Femur (tissue), 1 donor: Measurements from ENCODE around the gene MSMB.
"Not testable (repeated sequence)": the region's sequence is repeated elsewhere in the genome, so short reads cannot be mapped to it uniquely, and the experiment has no call there.

Experiments
- DNase-seq: peaks from one replicate; pipeline ENCODE4 v3.0.0-alpha.2; 2017

Gene MSMB, protein sequence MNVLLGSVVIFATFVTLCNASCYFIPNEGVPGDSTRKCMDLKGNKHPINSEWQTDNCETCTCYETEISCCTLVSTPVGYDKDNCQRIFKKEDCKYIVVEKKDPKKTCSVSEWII

DNA sequence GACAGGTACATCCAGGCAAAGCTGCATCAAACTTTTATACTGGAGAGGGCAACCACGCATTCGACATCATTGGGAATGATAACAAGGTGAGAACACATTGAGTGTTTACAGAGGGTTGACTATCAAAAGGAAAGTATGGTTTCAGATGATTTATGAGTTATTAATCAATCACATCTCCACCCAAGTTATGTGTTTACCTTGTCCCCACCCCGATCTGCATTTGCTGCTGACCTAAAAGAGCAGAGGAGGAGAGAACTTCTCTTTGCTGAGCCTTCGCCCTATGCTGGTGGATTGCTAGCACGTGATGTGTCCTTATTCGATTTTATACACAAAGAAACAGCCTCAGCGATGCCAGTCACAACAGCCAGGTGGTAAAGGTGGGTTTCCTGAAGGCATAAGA, at the start of gene MSMB:
Gene MSMB, minus strand, starts transcription at position 9 of the 400 bp plus-strand sequence. CDS start 32 bp downstream, outside the sequence.
- no peak for DNase-seq

DNA sequence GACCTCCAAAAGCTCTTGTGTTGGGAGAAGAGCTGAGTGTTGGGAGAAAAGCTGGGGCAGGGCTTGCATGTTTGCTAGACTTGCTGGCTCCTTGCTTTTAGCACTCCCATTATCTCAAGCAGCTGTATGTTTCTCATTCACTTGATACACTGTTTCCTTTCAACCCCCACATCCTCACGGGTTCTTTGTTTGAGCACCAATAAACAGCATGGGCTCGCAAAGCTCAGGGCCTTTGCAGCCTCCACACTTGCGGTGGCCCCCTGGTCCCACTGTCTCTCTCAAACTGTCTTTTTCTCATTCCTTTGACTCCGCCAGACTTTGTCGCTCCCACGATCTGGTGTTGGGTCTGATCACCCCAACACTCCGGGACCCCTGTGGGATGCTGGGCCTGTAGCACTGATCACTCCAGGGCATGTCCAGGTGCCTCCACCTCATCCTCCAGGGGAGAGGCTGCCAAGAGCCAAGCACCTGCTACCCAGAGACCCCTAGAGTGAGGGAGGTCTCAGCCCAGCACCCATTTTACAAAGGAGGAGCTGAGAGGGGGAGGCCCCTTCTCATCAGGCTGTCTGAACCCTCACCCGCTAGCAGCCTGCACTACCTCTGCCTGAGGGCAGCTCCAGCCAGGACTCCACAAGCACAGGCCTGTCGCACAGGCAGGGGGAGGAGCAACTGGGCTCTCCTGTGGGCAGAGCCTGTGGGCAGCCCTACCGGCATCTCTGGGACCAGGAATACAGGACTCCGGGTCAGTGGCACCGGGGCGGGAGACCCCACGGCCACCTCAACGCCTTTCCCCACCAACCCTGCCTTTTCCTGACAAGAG, 49.1 kb upstream of the MSMB start:
- no peak for DNase-seq

DNA sequence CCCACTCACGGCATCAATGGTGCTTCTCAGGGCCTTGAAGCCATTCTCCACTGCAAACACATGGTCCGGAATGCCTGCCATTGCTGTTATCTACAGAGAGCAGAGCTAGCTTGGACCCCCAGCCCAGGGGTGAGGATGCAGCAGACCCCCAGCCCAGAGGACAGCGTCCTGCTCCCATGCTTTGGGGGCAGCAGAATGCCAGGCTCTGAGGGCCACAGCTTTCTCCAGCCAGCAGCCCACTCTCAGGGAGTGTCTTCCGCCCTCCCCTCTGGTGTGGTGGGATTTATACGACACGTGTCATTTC, 48.1 kb upstream of the MSMB start:
- no peak for DNase-seq

DNA sequence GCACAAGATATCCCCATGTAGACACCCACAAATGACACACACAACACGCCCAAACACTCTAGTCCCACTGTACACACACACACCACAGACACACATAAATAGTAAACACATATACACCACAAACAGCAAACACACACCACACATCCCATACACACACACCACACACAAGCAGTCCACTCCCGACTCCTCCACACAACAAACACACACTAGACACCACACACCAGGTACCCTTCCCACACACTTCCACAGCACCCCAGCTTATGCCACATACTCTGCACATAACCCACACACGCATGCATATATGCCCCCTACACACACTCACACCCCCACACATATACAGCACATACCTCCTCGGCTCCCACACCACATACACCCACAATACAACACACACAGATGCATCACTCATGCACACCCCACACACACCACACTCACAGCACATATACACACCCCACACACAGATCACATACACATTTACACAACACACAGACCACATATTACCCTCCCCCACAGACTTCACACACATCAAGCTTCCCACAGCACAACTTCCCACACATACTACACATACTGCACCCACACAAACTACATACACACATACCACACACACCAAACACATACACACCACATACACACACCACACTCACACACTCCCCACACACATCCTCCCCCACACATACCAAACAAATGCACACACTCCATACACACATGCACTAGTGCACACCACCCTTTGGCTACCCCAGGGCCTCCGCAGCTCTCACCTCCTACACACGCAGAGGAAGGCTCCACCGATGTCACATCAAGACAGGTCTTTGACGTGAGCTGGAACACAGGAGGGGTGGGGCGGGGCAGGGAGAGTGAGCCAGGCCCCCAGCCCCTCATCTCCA, 47.5 kb upstream of the MSMB start:
- not testable (repeated sequence) for DNase-seq

DNA sequence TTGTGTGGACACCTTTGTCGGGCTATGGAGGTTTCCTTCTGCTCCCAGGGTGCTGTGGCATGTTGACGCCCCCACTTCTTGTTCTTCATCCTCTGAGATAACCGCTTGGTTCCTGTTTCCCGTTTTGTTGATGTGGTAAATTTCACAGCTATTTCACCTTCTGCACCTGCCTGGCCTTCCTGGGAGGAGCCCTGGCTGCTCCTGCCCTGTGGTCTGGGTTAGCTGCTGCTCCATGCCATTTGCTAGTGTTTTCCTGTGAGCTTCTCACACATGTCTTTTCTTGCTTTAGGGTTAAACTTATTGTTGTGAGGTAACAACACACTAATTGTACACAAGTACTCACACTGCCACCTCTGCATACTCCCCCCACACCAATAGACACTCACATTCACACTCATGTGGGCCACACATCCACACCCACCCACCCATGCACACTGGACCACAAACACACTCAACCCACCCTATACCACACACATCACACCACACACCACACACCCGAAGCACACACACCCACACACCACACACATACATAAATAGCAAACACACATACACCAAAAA, 46.5 kb upstream of the MSMB start:
- no peak for DNase-seq

DNA sequence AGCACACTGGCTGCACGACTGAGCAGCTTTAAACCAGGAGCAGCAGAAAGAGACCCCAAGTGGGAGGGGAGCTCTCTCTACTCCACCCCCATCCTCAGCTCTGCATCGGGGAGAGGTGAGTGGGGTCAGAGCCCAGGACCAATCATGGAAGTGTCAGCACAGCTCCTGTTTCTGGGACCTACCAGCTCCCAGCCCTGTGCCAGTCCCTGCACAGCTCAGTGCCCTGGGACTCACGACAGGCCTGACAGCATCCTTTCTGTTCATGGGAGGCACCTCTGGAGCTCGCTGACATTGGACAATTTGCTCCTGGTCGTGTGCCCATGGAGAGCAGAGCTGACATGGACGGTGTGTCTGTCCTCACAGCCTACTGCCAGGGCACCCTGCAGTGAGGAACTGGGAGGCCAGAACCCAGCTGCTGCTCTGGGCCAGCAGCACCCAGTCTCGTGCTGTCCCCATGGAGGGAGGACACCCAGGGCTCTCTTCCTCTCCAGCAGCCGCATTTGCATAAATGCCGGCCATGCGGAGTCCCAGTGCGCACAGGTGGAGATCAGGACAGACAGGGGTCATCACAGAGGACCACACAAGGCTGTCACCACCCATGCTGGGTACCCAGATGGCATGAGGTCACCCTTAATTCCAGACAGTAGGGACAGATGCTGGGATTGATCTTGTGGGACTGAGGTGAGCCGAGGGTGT, 45.9 kb upstream of the MSMB start:
- no peak for DNase-seq

DNA sequence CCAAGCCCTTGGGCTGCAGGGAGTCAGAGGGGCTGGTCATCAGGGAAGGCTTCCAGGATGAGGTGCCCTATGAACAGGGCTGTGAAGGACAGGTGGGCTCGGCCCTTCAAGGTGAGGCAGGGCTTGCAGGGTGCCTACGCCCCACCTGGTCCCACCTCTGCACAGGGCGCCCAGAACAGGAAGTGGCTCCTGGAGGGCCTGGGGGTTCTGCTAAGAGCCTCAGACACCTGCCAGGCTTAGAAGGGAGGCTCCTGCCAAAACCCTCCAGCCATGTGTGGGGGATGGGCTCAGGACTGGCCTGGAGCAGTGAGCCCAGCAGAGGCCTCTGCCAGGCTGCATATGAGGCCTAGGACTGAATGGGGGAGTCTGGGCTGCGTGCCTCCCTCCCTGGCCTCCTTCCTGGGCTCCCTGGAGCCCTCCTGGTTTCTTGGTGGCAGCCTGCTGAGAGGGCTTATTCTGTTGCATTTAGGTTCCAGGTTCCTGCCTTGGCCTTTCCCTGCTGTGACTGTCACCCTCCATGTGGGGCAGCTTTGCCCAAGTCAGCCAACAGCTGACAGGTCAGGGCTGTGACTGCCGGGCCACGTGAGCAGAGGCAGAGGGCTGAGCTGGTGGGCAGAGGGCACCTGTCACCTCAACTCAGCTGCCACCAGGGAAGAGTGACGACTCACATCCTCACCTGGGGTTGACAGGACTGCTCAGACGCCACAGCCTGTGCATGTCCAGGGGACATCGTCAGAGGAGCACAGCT, 45.2 kb upstream of the MSMB start:
- DNase-seq: no peak

DNA sequence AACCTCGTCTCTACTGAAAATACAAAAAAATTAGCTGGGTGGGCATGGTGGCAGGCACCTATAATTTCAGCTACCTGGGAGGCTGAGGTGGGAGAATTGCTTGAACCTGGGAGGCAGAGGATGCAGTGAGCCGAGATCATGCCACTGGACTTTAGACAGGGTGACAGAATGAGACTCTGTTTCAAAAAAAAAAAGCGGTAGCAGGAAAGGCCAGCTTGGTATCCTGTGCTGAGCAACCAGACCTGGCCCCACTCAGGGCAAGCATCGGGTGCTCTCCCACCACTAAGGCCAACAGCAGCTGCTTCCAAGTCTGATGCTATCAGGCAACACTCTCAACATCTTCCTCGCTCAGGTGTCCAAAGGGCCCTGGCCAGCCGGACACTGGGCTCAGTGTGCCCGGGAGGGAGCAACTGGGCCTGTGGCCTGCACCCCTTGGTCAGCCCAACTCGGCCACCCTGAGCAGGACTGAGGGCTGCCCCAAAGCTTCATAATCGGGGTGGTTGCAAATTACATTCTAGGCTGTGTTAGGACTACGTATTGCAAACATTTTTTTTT, 44.3 kb upstream of the MSMB start:
- DNase-seq: no peak

DNA sequence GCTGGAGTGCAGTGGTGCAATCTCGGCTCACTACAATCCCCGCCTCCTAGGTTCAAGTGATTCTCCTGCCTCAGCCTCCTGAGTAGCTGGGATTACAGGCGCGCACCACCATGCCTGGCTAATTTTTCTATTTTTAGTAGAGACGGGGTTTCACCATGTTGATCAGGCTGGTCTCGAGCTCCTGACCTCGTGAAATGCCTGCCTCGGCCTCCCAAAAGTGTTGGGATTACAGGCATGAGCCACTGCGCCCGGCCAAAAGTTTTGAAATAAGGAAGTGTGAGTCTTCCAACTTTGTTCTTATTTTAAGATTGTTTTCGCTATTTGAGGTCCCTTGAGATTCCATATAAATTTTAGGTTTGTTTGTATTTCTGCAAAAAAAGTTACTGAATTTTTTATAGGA, 41.3 kb upstream of the MSMB start:
- DNase-seq: not testable (repeated sequence)

DNA sequence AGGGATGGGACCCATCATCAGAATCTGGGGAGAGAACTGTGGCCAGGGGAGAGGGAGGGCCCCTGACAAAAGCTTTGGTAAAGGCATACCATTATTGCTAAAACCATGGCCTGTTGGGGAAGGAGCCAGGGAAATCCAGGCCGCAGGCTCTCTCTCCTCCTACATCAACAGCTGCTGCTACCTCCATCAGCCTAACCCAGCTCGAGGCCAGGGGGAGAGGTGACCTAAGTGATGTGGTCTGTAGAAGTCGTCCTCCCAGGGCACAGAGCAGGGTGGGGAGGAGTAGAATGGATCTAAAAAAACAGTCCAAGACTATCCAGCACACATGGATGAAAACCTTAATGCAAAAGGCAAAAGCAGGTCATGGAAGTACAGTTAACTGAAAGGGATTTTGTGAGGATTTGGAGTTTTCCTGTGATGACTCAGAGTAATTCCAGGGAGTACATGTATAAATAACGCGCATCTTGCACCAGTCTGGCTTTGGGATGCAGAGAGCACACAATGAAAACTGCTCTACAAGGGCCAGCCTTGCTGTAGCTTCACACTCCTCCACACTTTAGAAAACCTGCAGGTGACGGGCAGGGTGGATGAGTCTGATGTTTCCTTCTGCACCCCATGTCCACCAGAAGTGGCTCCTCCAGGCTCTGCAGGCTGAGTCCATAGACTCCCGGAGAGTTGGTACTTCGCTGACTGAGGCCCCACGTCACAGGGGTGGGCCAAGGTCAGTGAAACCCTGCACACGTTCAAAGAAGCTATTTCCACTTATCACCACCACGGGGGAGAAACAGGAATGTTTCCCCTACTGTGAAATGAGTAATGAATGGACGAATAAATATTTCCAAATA, 38.5 kb upstream of the MSMB start:
- DNase-seq: no peak

DNA sequence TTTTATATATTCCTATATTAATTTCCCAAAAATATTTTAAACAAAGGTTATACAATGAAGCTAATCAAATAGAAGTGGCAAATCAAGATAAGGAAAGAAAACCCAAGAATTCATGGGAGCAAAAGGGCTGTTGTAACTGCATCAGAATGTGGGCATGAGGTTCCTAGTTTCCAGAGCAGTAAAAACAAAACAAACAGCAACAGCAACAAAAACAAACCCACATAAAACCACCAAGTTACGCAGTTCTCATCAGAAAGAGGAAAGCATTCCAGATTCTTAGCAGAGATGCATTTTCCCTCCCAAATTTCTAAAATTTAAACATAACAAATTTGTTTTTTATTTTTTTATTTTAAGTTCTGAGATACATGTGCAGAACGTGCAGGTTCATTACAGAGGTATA, 34.8 kb upstream of the MSMB start:
- DNase-seq: no peak

DNA sequence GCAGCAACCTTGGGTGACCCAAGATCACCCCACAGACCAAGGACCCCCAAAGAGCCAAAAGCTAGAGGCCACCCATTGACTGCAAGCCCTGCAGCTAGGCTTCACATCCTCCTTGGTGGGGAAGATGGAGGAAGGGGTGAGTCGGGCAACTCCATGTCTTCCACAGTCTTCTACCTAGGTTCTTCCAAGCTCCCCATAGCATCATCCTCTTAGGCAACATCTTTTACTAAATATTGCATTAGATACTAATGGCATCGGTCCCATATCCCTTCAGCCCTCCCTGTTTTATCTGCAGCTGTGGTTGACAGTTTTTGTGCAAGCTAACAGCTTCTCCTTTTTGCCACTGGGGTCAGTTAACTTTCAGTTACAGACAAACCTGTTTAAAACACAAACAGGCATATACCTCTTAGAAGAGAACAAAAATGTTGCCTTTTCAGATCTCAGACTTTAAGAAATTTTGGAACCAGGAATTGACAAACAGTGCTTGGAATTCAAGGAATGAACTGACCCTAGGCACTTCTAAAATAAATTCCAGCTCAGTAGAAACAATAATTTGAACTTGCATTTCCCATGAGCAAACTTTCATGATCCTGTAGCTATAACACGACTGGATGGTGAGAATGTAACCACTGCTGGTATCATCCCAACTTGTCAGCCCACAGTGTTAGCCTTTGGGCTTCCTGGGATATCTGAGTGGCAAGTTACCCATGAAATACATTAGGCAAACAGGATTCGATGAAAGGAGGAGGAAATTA, 33.9 kb upstream of the MSMB start:
- DNase-seq: no peak

DNA sequence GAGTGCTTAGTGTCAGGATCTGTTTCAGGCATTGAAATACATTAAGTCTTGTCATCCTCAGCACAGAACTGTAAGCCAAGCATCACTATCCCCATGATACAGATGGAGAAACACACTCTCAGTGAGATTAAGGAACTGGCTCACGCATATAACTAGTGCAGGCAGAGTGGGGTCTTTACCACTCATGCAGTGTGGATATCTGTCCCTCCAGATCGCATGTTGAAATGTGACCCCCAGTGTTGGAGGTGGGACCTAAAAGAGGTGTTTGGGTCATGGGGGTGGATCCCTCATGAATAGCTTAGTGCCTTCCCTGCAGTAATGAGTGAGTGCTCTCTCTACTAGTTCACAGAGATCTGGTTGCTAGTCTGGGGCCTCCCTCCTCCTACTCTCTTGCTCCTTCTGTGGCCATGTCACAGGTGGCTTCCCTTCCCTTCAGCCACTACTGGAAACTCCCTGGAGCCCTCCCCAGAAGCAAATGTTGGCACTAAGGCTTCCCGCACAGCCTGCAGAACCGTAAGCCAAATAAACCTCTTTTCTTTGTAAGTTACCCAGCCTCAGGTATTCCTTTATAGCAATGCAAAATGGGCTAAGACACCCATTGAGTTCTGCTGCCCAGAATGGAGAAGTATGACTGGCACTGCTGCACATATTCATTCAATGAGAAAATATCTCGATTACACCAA, 31.8 kb upstream of the MSMB start:
- DNase-seq: no peak

DNA sequence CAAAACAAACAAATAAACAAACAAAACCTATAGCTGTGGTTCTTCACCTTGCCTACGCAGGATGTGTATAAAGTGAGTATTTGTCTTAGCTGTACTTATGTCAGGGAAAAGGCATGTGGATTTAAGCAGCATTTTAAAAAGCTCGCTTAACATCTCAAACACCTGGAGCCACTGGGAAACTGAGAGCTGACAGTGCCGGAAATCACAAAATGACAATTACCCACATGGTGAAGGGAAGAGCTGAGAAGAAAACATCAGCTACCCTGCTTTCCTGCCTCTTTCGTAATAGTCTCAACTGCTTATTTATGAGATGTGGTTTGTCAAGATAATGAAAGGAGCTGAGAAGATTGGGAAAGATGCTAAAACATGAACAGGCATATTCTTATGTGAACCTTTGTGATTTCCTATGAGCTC, 31.1 kb upstream of the MSMB start:
- DNase-seq: no peak

DNA sequence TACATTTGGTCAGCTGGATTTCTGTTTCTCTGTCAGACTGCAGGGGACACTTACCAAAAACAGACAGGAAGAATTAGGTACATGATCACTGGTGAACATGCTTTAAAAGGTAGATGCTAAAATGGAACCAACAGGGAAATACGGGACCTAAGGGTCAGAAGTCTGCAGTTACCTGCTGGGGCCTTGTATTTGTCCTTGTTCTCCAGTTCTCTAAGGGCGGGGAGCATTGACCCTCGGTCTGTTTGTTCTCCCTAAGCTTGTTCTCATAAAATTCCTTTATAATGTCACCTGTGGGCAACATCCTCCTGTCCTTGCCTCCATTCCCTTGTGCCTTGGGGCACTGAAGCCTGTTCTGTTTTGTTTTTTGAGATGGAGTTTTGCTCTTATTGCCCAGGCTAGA, 29.8 kb upstream of the MSMB start:
- DNase-seq: no peak

DNA sequence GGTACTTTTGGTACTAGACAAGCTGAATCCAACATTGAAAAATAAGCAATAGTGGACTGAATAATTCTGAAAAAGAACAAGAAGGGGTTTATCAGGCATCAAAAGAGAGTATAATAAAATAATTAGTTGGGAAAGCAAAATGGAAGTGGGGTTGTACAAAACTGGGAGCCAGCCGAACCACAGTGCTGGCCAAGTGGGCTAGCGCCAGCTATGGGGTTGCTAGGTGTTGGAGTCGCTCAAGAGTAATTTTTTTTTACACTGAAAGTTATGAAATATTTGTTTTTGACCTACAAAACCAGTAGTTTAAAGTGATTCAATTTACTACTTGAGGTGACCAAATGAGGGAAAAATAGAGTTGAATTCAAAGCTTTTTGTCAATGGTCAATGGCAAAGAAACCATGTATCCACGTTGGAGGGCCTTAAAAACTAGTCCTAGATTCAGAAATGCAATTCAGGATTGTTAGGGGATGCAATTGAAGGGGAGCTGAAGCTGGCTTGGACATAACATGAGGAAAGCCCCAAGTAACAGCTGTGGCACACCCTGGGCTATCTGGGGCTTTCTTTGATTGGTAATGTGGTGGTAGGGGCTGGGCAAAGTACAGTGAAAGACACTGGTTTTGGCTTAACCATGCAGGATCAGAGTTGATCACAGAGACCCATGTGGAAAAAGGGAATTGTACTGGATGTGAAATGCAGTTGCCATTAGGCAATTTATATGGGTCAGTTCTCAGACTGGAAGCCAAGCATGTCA, 28.3 kb upstream of the MSMB start:
- no peak for DNase-seq

DNA sequence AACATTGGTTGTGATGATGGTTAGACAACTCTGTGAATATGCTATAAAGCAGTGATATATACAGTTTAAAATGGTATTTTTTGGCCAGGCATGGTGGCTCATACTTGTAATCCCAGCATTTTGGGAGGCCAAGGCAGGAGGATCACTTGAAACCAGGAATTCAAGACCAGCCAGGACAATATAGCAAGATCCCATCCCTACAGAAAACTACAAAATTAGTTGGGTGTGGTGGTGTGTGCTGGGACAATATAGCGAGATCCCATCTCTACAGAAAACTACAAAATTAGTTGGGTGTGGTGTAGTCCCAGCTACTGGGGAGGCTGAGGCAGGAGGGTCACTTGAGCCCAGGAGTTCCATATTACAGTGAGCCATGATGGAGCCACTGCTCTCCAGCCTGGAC, 27.5 kb upstream of the MSMB start:
- DNase-seq: no peak

DNA sequence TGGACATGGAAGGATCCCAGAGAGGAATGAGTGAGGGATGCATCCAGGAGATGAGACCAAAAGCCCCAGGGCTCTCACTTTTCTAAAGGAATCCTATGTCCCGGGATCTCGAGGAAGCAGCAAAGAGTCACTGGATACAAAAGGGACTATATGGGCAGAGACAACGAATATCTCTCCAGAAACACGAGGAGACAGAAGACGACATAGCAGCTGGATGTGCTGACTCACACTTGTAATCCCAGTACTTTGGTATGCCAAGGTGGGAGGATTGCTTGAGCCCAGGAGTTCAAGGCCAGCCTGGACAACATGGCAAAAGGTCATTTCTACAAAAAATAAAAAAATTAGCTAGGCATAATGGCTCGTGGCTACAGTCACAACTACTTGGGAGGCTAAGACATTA, 24.7 kb upstream of the MSMB start:
- DNase-seq: no peak
